RPMI7951 (cell line): Measurements from ENCODE around the gene RGS9. TPM values are rescaled to one million over a fixed set of nuclear protein-coding genes. Genes with fewer than 3 reads are reported as not detected.

Source experiments
- DNase-seq: peaks from one replicate; pipeline ENCODE4 v3.0.0-alpha.2; 2012; ENCODE audit warnings: low read depth
- total RNA-seq: library from RNA; depleted of rRNA; stranded (reverse); fragments of >200 nt; shearing (Covaris generic); gene quantifications from 2 replicates; pipeline ENCODE4 v1.2.3, GENCODE V29; 2014

Gene RGS9
- total RNA-seq, 1 experiment from 2014 or later: 4.7 TPM

GRCh38 chr17:65181237-65182061 lies 44.3 kb downstream of the RGS9 start:
- peak; percentile 20 for DNase-seq

- DNase-seq: no peak
Measured at GRCh38 chr17:65182233-65182632, 45.1 kb downstream of the RGS9 start.

- peak; percentile 66 for DNase-seq
Measured at GRCh38 chr17:65183736-65184135, 46.6 kb downstream of the RGS9 start.

- no peak for DNase-seq
Measured at GRCh38 chr17:65184235-65184959, 47.2 kb downstream of the RGS9 start.

- DNase-seq: no peak
Measured at GRCh38 chr17:65185062-65185461, 47.9 kb downstream of the RGS9 start.

- no peak for DNase-seq
Measured at GRCh38 chr17:65185668-65186382, 48.7 kb downstream of the RGS9 start.

GRCh38 chr17:65190467-65191097 lies 53.4 kb downstream of the RGS9 start:
- DNase-seq: peak; percentile 46

GRCh38 chr17:65191811-65192740 lies 54.9 kb downstream of the RGS9 start:
- DNase-seq: peak; percentile 45

GRCh38 chr17:65193305-65193704 lies 56.1 kb downstream of the RGS9 start:
- DNase-seq: peak; percentile 15

- peak; percentile 31 for DNase-seq
Measured at GRCh38 chr17:65193716-65194293, 56.6 kb downstream of the RGS9 start.

- DNase-seq: no peak
Measured at GRCh38 chr17:65194670-65195334, 57.6 kb downstream of the RGS9 start.

- no peak for DNase-seq
Measured at GRCh38 chr17:65195716-65196115, 58.5 kb downstream of the RGS9 start.

GRCh38 chr17:65196617-65197016 lies 59.4 kb downstream of the RGS9 start:
- no peak for DNase-seq

GRCh38 chr17:65197201-65197600 lies 60.0 kb downstream of the RGS9 start:
- no peak for DNase-seq

GRCh38 chr17:65198653-65199382 lies 61.6 kb downstream of the RGS9 start:
- peak; percentile 52 for DNase-seq

GRCh38 chr17:65201331-65201730 lies 64.2 kb downstream of the RGS9 start:
- no peak for DNase-seq

- DNase-seq: no peak
Measured at GRCh38 chr17:65202844-65203571, 65.8 kb downstream of the RGS9 start.

GRCh38 chr17:65204001-65204400 lies 66.8 kb downstream of the RGS9 start:
- DNase-seq: no peak
